ENCODE data around the gene ITPR3. TPM values are rescaled to one million over a fixed set of nuclear protein-coding genes. Genes with fewer than 3 reads are reported as not detected.

Gene ITPR3
- total RNA-seq, 1 experiment from 2014 or later = 103 TPM

GRCh38 chr6:33656844-33657243 is 35.7 kb downstream of the ITPR3 start:
- peaks cover 20 to 39% of the 10 kb centered on the region in 2 experiments for H3K36me3 ChIP-seq (ENCODE audit: control insufficient read depth in 1 of 2, insufficient read depth in 2 of 2, low read length in 2 of 2)
- no peak overlapping the region for H3K4me3 ChIP-seq (replicated peaks in 1 of 2; ENCODE audit: low read depth in 1 of 2, low read length in 2 of 2)
- no peak overlapping the region for H3K27ac ChIP-seq (ENCODE audit: low read depth, low read length)
- intact Hi-C loops (cut with micrococcal nuclease) = no loop called here
- no peaks in the 10 kb centered on the region for H3K9me3 ChIP-seq (ENCODE audit: control insufficient read depth in 1 of 2, insufficient read depth in 1 of 2, low read depth in 1 of 2, low read length in 2 of 2)
- DNase-seq (ENCODE audit: low read depth, low spot score) (no peak), ATAC-seq (no peak)
- peaks cover 28% of the 10 kb centered on the region for H3K79me2 ChIP-seq (ENCODE audit: insufficient read depth, low read length)
- ChIA-PET CTCF (no interaction called here), RAD21 (ENCODE audit: low non-redundant PET in 1 of 2, low total read pairs in 2 of 2, uncharacterized antibody in 2 of 2, unreplicated experiment in 2 of 2) (no interaction called here), POLR2A (no interaction called here)
- no TSS peak for BruUV-seq (replicated peaks)
- H4K20me1 ChIP-seq (ENCODE audit: insufficient read depth) = no peaks in the 10 kb centered on the region
- no peak overlapping the region for H3K9ac ChIP-seq (ENCODE audit: low read length)
- TF ChIP-seq ZFX (IDR thresholded peaks at IDR 0.05) (no peak), ATF3 (IDR thresholded peaks at IDR 0.05) (no peak), ZBTB33 (IDR thresholded peaks at IDR 0.05; ENCODE audit: extremely low read depth, insufficient replicate concordance, low read length) (no peak), SRF (IDR thresholded peaks at IDR 0.05; ENCODE audit: low read depth) (no peak), SIN3A (IDR thresholded peaks at IDR 0.05; ENCODE audit: low read depth) (no peak), JUND (IDR thresholded peaks at IDR 0.05) (no peak), ELF1 (IDR thresholded peaks at IDR 0.05; ENCODE audit: borderline replicate concordance, low read depth) (no peak)
- no peak overlapping the region for H2AFZ ChIP-seq (ENCODE audit: low read depth, low read length, poor library complexity, severe bottlenecking)
- H3K9me2 ChIP-seq (ENCODE audit: insufficient read depth) = no peaks in the 10 kb centered on the region
- H3K4me1 ChIP-seq (ENCODE audit: control insufficient read depth in 1 of 2, insufficient read depth in 2 of 2, low read length in 2 of 2) = no peaks in the 10 kb centered on the region
- H3K4me2 ChIP-seq (ENCODE audit: low read length) = no peak overlapping the region
- H3K27me3 ChIP-seq (ENCODE audit: insufficient read depth, low read length) = no peaks in the 10 kb centered on the region

DNA sequence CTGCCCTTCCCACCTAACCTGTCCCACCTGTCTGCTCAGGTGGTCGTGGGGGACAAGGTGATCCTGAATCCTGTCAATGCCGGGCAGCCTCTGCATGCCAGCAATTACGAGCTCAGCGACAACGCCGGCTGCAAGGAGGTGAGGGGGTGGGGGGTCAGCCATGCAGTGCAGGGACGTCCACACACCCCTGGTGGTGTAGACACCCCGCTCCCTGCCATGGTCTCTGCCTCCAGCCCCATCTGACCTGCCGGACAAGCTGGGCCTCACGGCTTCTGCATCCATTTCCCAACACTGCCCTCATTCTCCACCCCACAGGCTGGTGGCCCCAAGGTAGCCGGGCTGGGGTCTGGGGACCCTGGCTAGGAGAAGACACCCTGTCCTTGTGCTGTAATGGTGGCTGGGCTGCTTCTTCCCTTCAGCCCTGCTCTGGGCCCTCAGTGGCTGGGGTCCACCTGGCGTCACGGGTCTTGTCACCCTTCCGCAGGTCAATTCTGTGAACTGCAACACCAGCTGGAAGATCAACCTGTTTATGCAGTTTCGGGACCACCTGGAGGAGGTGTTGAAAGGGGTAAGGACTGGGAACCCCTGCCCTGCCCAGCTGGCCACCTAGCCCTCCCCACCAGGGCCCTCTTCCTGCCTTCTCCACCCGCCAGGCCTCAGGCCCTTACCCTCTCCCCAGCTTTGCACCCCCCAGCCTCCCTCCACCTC is 38.0 kb downstream of the ITPR3 start:
- H3K27me3 ChIP-seq (ENCODE audit: insufficient read depth, low read length) = no peaks in the 10 kb centered on the region
- no peak for DNase-seq (ENCODE audit: low read depth, low spot score)
- RAD21 ChIA-PET (ENCODE audit: low non-redundant PET in 1 of 2, low total read pairs in 2 of 2, uncharacterized antibody in 2 of 2, unreplicated experiment in 2 of 2) = no interaction called here
- no peak overlapping the region for H3K27ac ChIP-seq (ENCODE audit: low read depth, low read length)
- peaks cover 23 to 34% of the 10 kb centered on the region in 2 experiments for H3K36me3 ChIP-seq (ENCODE audit: control insufficient read depth in 1 of 2, insufficient read depth in 2 of 2, low read length in 2 of 2)
- no peak overlapping the region for H3K4me3 ChIP-seq (replicated peaks in 1 of 2; ENCODE audit: low read depth in 1 of 2, low read length in 2 of 2)
- CTCF ChIA-PET = no interaction called here
- H4K20me1 ChIP-seq (ENCODE audit: insufficient read depth) = no peaks in the 10 kb centered on the region
- no TSS peak for BruUV-seq (replicated peaks)
- no peak for ATAC-seq
- no peaks in the 10 kb centered on the region for H3K9me3 ChIP-seq (ENCODE audit: control insufficient read depth in 1 of 2, insufficient read depth in 1 of 2, low read depth in 1 of 2, low read length in 2 of 2)
- POLR2A ChIA-PET = interaction anchor here (1.0 kb wide), 1 partner anchor 15 kb away, joined by 3 read pairs; no protein-coding TSS in a partner anchor
- H3K9me2 ChIP-seq (ENCODE audit: insufficient read depth) = no peaks in the 10 kb centered on the region
- H3K4me2 ChIP-seq (ENCODE audit: low read length) = no peak overlapping the region
- H3K4me1 ChIP-seq (ENCODE audit: control insufficient read depth in 1 of 2, insufficient read depth in 2 of 2, low read length in 2 of 2) = no peaks in the 10 kb centered on the region
- H3K79me2 ChIP-seq (ENCODE audit: insufficient read depth, low read length) = peaks cover 15% of the 10 kb centered on the region
- no peak overlapping the region for H3K9ac ChIP-seq (ENCODE audit: low read length)
- intact Hi-C loops (cut with micrococcal nuclease) = no loop called here
- no peak overlapping the region for H2AFZ ChIP-seq (ENCODE audit: low read depth, low read length, poor library complexity, severe bottlenecking)
- TF ChIP-seq, protein P1, sequence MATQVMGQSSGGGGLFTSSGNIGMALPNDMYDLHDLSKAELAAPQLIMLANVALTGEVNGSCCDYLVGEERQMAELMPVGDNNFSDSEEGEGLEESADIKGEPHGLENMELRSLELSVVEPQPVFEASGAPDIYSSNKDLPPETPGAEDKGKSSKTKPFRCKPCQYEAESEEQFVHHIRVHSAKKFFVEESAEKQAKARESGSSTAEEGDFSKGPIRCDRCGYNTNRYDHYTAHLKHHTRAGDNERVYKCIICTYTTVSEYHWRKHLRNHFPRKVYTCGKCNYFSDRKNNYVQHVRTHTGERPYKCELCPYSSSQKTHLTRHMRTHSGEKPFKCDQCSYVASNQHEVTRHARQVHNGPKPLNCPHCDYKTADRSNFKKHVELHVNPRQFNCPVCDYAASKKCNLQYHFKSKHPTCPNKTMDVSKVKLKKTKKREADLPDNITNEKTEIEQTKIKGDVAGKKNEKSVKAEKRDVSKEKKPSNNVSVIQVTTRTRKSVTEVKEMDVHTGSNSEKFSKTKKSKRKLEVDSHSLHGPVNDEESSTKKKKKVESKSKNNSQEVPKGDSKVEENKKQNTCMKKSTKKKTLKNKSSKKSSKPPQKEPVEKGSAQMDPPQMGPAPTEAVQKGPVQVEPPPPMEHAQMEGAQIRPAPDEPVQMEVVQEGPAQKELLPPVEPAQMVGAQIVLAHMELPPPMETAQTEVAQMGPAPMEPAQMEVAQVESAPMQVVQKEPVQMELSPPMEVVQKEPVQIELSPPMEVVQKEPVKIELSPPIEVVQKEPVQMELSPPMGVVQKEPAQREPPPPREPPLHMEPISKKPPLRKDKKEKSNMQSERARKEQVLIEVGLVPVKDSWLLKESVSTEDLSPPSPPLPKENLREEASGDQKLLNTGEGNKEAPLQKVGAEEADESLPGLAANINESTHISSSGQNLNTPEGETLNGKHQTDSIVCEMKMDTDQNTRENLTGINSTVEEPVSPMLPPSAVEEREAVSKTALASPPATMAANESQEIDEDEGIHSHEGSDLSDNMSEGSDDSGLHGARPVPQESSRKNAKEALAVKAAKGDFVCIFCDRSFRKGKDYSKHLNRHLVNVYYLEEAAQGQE (IDR thresholded peaks at IDR 0.05; ENCODE audit: low read depth) = no peak
- no peak for TF ChIP-seq YY1 (IDR thresholded peaks at IDR 0.05; ENCODE audit: extremely low read depth, insufficient replicate concordance, low read depth, low read length)
- no peak for TF ChIP-seq TCF7L2 (IDR thresholded peaks at IDR 0.05; ENCODE audit: borderline replicate concordance, extremely low read depth, insufficient read depth, insufficient read length)
- TF ChIP-seq ATF3 (IDR thresholded peaks at IDR 0.05) = no peak
- TF ChIP-seq POLR2AphosphoS5 (IDR thresholded peaks at IDR 0.05; ENCODE audit: low read depth, low read length) = no peak
- TF ChIP-seq CEBPB (IDR thresholded peaks at IDR 0.05; ENCODE audit: low read depth) = no peak
- TF ChIP-seq ZFX (IDR thresholded peaks at IDR 0.05) = no peak
- no peak for TF ChIP-seq EZH2phosphoT487 (IDR thresholded peaks at IDR 0.05; ENCODE audit: borderline replicate concordance)
- no peak for TF ChIP-seq SRF (IDR thresholded peaks at IDR 0.05; ENCODE audit: low read depth)
- TF ChIP-seq EZH2 (IDR thresholded peaks at IDR 0.05) = no peak
